Endothelial cell (in vitro differentiated cells): ENCODE measurements around the gene STARD10. TPM values are rescaled to one million over a fixed set of nuclear protein-coding genes. Genes with fewer than 3 reads are reported as not detected.

Experiments
- DNase-seq: peaks from one replicate; pipeline ENCODE4 v3.0.0; 2021; ENCODE audit warnings: low spot score
- H3K27ac Mint-ChIP-seq: one replicate; pipeline ENCODE4 v1.8.0; 2021; ENCODE audit warnings: mixed read lengths, inconsistent platforms; ENCODE audit not compliant: unreplicated experiment
- H3K27me3 Mint-ChIP-seq: one replicate; pipeline ENCODE4 v1.8.0; 2021; ENCODE audit warnings: mild to moderate bottlenecking, moderate library complexity, mixed read lengths, inconsistent platforms; ENCODE audit not compliant: unreplicated experiment
- H3K36me3 Mint-ChIP-seq: one replicate; pipeline ENCODE4 v1.8.0; 2021; ENCODE audit warnings: mild to moderate bottlenecking, low read depth, mixed read lengths, inconsistent platforms; ENCODE audit not compliant: unreplicated experiment
- H3K4me1 Mint-ChIP-seq: one replicate; pipeline ENCODE4 v1.8.0; 2021; ENCODE audit warnings: mild to moderate bottlenecking, mixed read lengths, inconsistent platforms; ENCODE audit not compliant: unreplicated experiment
- H3K4me3 Mint-ChIP-seq: one replicate; pipeline ENCODE4 v1.8.0; 2021; ENCODE audit warnings: mild to moderate bottlenecking, mixed read lengths, inconsistent platforms; ENCODE audit not compliant: unreplicated experiment
- H3K9me3 Mint-ChIP-seq: one replicate; pipeline ENCODE4 v1.8.0; 2021; ENCODE audit warnings: mixed read lengths, inconsistent platforms; ENCODE audit not compliant: unreplicated experiment
- total RNA-seq: library from RNA; stranded (reverse); fragmentation: NEBNext Ultra II Directional; extraction: Animal tissue kit (Norgen Biotek cat#: 25700); gene quantifications from one replicate; pipeline ENCODE4 v1.2.1, GENCODE V29; 2021; ENCODE audit not compliant: unreplicated experiment
- TF ChIP-seq, protein P1 (sequence below): fragments of 200-600 bp; sonication (generic); IDR thresholded peaks from one replicate; pipeline ENCODE4 v1.5.0; 2021; ENCODE audit warnings: antibody characterized with exemption; ENCODE audit not compliant: unreplicated experiment

The STARD10 gene
- total RNA-seq, 1 donor from 2014 or later = 13.4 TPM

DNA sequence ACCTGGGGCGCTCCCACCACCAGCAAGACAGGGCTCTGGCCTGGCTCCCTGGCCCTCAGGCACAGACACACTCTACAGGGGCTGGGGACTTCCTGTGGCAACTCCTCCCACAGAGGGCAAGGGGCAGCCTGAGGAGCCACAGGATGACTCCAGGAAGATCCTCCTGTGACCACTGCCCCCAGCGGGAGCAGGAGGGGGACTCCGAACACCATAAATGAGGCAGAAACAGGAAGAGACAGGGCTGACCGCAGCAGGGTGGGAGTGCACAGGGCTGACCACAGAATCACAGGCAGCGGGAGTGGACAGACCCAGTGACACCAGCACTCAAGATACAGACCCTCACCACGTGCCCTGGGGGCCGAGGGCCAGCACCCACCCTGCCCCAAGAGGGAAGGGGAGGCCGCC lies 52.4 kb downstream of the STARD10 start:
- no peak overlapping the region for H3K4me3 Mint-ChIP-seq
- H3K9me3 Mint-ChIP-seq = no peaks in the 10 kb centered on the region
- peak overlapping the region; percentile 85 for H3K27ac Mint-ChIP-seq
- H3K36me3 Mint-ChIP-seq = peaks cover 9% of the 10 kb centered on the region
- TF ChIP-seq, protein P1, sequence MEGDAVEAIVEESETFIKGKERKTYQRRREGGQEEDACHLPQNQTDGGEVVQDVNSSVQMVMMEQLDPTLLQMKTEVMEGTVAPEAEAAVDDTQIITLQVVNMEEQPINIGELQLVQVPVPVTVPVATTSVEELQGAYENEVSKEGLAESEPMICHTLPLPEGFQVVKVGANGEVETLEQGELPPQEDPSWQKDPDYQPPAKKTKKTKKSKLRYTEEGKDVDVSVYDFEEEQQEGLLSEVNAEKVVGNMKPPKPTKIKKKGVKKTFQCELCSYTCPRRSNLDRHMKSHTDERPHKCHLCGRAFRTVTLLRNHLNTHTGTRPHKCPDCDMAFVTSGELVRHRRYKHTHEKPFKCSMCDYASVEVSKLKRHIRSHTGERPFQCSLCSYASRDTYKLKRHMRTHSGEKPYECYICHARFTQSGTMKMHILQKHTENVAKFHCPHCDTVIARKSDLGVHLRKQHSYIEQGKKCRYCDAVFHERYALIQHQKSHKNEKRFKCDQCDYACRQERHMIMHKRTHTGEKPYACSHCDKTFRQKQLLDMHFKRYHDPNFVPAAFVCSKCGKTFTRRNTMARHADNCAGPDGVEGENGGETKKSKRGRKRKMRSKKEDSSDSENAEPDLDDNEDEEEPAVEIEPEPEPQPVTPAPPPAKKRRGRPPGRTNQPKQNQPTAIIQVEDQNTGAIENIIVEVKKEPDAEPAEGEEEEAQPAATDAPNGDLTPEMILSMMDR = no peak
- peaks cover 43% of the 10 kb centered on the region for H3K4me1 Mint-ChIP-seq
- DNase-seq = peak; percentile 31
- H3K27me3 Mint-ChIP-seq = peaks cover 6% of the 10 kb centered on the region

DNA sequence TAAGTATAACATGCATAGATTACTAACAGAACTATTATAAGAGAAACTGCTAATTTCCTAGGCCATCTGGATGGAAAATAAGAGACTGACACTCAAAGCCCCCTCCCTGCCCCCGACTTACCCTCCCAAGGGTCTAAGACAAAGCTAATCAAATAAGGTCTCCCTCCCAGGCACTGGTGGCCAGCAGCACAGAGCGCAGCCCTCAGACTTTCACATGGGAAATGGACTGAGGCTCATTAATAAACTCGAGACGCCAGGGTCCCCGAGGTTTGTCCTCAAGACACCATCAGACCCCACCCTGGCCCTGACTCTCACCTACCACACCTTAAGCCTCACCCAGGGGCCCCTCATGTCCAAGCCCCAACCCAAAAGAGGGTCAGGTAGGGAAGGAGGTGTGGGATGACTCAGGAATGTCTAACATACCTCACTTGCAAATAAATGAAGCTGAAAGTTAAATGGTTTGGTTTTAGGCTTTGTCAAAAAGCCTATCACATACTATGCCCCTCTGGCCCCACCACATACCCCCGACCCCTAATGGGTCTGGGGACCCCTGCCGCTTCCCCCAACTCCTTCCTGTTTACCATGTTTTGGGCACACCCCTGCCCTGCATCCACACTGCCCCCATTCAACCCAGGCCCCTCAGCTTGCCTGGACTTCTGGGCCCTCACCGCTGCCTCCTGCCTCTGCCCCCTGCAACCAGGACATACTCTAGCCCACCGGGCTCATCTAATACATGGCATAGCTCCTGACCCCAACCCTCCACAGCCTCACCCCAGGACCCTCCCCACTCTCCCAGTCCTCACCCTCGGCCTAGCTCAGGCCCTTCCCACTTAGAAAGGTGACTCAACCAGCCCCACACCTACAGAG lies 53.1 kb downstream of the STARD10 start:
- Mint-ChIP-seq H3K4me1 (peaks cover 47% of the 10 kb centered on the region), H3K27ac (peak overlapping the region; percentile 85), H3K36me3 (peaks cover 9% of the 10 kb centered on the region), H3K9me3 (no peaks in the 10 kb centered on the region), H3K4me3 (no peak overlapping the region), H3K27me3 (peaks cover 6% of the 10 kb centered on the region)
- no peak for DNase-seq
- TF ChIP-seq, protein P1 = no peak

DNA sequence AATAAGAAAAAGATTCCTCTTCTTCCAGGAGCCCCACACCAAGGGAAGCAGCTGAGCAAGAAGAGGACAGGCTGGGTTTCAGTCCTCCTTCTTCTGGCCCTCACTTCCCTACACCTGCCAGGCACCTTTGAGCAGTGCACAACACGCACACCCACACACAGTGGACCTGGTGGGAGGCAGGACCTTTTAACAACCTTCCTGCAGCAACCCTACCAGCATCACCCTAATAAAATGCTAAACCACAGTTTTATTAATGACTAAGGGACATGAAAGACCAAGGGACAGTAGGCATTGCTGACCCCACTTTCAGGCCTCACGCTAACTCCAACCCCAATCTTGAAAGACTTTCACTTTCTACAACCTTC lies 53.8 kb downstream of the STARD10 start:
- TF ChIP-seq, protein P1 = no peak
- DNase-seq = no peak
- Mint-ChIP-seq H3K4me3 (no peak overlapping the region), H3K27me3 (peaks cover 6% of the 10 kb centered on the region), H3K36me3 (peaks cover 9% of the 10 kb centered on the region), H3K4me1 (peaks cover 49% of the 10 kb centered on the region), H3K27ac (no peak overlapping the region), H3K9me3 (no peaks in the 10 kb centered on the region)

DNA sequence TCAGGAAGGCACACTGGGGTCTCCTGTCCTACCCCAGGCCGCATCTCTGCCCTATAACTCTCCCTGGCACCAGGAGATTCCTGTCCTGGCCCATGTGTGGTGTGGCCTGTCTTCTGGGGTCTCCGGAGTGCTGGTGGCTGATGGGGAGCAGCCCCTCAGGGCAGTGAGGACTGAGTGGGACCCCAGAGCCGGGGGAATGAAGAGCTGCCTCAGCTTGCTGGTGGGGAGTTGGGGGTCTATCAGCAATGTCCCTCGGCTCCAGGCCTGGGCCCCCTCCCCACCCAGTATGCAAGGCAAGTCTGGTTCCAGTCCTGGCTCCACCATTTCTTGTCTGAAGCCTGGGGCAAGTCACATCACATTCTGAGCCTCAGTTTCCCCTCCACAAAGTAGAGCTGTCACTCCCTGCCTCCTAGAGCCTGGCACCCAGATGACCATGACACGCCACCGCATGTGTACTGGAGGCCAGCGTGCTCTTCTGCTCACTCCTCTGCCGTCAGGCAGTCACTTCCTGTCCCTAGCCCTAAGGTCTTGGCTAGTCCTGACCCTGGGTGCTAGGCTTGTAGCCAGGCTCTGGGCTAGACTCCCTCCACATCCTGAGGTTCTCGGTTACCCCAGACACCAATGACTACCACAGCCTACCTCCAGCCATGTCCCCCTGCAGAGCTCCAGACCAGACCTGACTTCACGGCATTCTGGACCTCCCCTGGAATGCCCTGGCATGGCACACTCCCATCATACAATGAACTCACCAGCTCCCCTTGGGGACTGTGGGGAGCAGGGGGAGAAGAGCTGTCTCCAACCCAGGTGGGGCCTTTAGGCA lies 54.4 kb downstream of the STARD10 start:
- Mint-ChIP-seq H3K36me3 (peaks cover 9% of the 10 kb centered on the region), H3K4me1 (peaks cover 49% of the 10 kb centered on the region), H3K4me3 (no peak overlapping the region), H3K27ac (no peak overlapping the region), H3K9me3 (no peaks in the 10 kb centered on the region), H3K27me3 (peaks cover 6% of the 10 kb centered on the region)
- TF ChIP-seq, protein P1 = no peak
- DNase-seq = no peak
